NCI-H146 treated with DMSO at 0.1 percent for 48 hours (cell line): ENCODE data around the gene BET1L.

Source experiments
- DNase-seq: peaks from one replicate; lab custom pipeline; 2025; ENCODE audit not compliant: unreplicated experiment; lab: John Stamatoyannopoulos, UW

The BET1L gene

GRCh38 chr11:210803-211180 lies 3.6 kb upstream of the BET1L start:
- DNase-seq = no peak

- DNase-seq = no peak
Observed at GRCh38 chr11:210122-210802, 3.1 kb upstream of the BET1L start.

- DNase-seq = no peak
Observed at GRCh38 chr11:209275-210121, 2.3 kb upstream of the BET1L start.

GRCh38 chr11:208917-209260 lies 1.7 kb upstream of the BET1L start:
- DNase-seq = no peak

- peak; percentile 5 for DNase-seq
Observed at GRCh38 chr11:208181-208916, 1.1 kb upstream of the BET1L start.

- DNase-seq = no peak
Observed at GRCh38 chr11:207863-208180, 623 bp upstream of the BET1L start.

- no peak for DNase-seq
Observed at GRCh38 chr11:206526-207207, 532 bp downstream of the BET1L start.

GRCh38 chr11:206002-206384 lies 1.2 kb downstream of the BET1L start:
- DNase-seq = no peak

- no peak for DNase-seq
Observed at GRCh38 chr11:205221-206001, 1.8 kb downstream of the BET1L start.

GRCh38 chr11:204587-205109 lies 2.6 kb downstream of the BET1L start:
- DNase-seq = no peak

- no peak for DNase-seq
Observed at GRCh38 chr11:203945-204586, 3.1 kb downstream of the BET1L start.

GRCh38 chr11:203056-203944 lies 3.9 kb downstream of the BET1L start:
- DNase-seq = no peak

GRCh38 chr11:202490-202889 lies 4.7 kb downstream of the BET1L start:
- DNase-seq = no peak

- no peak for DNase-seq
Observed at GRCh38 chr11:201966-202365, 5.2 kb downstream of the BET1L start.

GRCh38 chr11:200224-201003 lies 6.8 kb downstream of the BET1L start:
- DNase-seq = no peak

GRCh38 chr11:199782-200181 lies 7.4 kb downstream of the BET1L start:
- DNase-seq = no peak

GRCh38 chr11:199004-199581 lies 8.1 kb downstream of the BET1L start:
- DNase-seq = no peak

GRCh38 chr11:198236-198806 lies 8.9 kb downstream of the BET1L start:
- DNase-seq = no peak
